Measurements from ENCODE around the gene SPTSSB. TPM values are rescaled to one million over a fixed set of nuclear protein-coding genes. Genes with fewer than 3 reads are reported as not detected.

SPTSSB gene
- total and polyA plus RNA-seq, 9 of the 15 experiments (the other 6 are each of a cell fraction or from before 2014, with no cell fraction given), result 0.07 TPM; not detected in 8

DNA sequence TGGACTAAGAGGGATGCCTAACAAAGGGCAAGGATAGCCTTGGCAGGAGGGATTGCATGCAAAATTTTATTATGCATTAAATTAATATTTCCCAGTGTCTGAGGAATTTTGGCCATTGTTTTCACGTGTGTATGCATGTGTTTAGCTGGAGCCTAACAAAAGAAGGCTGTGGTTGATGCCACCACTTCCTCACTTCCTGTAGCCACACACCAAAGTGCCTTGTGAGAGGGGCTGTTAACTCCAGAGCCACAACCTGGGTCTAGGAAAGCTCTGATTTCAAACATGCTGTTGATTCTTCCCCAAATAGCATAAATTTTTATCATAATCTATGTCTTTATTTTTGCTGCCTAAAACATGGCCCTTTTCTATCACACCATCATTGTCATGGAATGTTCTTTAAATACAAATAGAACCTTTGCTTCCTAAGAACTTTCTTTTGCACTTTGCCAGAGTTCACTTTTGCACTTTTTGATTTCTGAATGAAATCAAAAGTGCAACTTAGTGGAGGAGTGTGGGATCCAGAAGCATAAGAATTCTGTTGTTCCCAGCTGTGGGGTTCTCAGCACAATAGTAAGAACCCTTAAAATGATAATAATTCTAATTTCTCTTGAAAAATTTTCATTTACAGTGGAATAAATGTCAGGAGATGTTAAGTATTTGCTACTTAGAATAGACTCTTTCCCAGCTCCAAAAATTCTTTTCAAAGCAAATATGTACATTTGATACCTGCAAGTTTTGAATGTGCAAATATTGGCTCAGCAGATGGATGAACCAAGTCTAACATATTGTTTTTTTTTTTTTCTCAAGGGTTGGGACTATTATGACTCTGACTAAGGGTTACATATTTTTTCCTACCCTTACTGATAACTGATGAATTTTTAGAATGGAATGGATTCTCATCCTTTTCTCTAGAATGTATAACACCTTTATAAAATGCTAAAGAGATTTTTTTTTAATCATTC is 35.6 kb upstream of the SPTSSB start:
- Histone ChIP-seq H3K9me3 (replicated peaks; ENCODE audit: control insufficient read depth, insufficient read depth, low read depth, low read length) (no peaks in the 10 kb centered on the region), H3K4me2 (ENCODE audit: insufficient read depth, low read length) (no peak overlapping the region), H3K27ac (ENCODE audit: extremely low read depth, low read depth, low read length) (no peak overlapping the region), H3K36me3 (ENCODE audit: control insufficient read depth, insufficient read depth, low read length) (no peaks in the 10 kb centered on the region), H4K20me1 (replicated peaks; ENCODE audit: control insufficient read depth, insufficient read depth, low read length) (no peaks in the 10 kb centered on the region), H2AFZ (ENCODE audit: low read depth, low read length) (no peak overlapping the region), H3K4me3 (no peak overlapping the region), H3K4me1 (replicated peaks in 1 of 2; ENCODE audit: control insufficient read depth in 2 of 2, insufficient read depth in 2 of 2, low read length in 2 of 2) (no peaks in the 10 kb centered on the region), H3K9me1 (ENCODE audit: control insufficient read depth, insufficient read depth, low read length) (no peaks in the 10 kb centered on the region), H3K79me2 (ENCODE audit: control insufficient read depth, insufficient read depth, low read length) (no peaks in the 10 kb centered on the region), H3K27me3 (ENCODE audit: control insufficient read depth in 2 of 2, insufficient read depth in 2 of 2, low read length in 2 of 2) (no peaks in the 10 kb centered on the region), H3K9ac (ENCODE audit: insufficient read depth in 1 of 2, low read depth in 2 of 2, low read length in 2 of 2) (no peak overlapping the region)
- TF ChIP-seq, protein P1, sequence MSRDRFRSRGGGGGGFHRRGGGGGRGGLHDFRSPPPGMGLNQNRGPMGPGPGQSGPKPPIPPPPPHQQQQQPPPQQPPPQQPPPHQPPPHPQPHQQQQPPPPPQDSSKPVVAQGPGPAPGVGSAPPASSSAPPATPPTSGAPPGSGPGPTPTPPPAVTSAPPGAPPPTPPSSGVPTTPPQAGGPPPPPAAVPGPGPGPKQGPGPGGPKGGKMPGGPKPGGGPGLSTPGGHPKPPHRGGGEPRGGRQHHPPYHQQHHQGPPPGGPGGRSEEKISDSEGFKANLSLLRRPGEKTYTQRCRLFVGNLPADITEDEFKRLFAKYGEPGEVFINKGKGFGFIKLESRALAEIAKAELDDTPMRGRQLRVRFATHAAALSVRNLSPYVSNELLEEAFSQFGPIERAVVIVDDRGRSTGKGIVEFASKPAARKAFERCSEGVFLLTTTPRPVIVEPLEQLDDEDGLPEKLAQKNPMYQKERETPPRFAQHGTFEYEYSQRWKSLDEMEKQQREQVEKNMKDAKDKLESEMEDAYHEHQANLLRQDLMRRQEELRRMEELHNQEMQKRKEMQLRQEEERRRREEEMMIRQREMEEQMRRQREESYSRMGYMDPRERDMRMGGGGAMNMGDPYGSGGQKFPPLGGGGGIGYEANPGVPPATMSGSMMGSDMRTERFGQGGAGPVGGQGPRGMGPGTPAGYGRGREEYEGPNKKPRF (IDR thresholded peaks at IDR 0.05; ENCODE audit: low read depth, low read length), result no peak
- TF ChIP-seq PCBP1 (IDR thresholded peaks at IDR 0.05; ENCODE audit: low read depth, low read length, poor library complexity, severe bottlenecking) (no peak), ZNF134 (CRISPR knock-in tag; conservative IDR thresholded peaks at IDR 0.05) (no peak), PRPF4 (IDR thresholded peaks at IDR 0.05; ENCODE audit: insufficient read depth, low read depth, low read length, poor library complexity, severe bottlenecking) (no peak), LEF1 (IDR thresholded peaks at IDR 0.05) (no peak), SRSF1 (IDR thresholded peaks at IDR 0.05; ENCODE audit: low read depth, low read length) (no peak), ATF7 (IDR thresholded peaks at IDR 0.05) (no peak)
- TF ChIP-seq, protein P2, sequence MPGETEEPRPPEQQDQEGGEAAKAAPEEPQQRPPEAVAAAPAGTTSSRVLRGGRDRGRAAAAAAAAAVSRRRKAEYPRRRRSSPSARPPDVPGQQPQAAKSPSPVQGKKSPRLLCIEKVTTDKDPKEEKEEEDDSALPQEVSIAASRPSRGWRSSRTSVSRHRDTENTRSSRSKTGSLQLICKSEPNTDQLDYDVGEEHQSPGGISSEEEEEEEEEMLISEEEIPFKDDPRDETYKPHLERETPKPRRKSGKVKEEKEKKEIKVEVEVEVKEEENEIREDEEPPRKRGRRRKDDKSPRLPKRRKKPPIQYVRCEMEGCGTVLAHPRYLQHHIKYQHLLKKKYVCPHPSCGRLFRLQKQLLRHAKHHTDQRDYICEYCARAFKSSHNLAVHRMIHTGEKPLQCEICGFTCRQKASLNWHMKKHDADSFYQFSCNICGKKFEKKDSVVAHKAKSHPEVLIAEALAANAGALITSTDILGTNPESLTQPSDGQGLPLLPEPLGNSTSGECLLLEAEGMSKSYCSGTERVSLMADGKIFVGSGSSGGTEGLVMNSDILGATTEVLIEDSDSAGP (CRISPR knock-in tag; IDR thresholded peaks at IDR 0.05), result no peak
- intact Hi-C loops (cut with micrococcal nuclease), result no loop called here
- ATAC-seq, result no peak
- no TSS peak for BruUV-seq (replicated peaks)
- in situ Hi-C loops (cut with MboI), result loop anchor here (10.0 kb wide), 1 partner anchor 722 kb away; no protein-coding TSS in a partner anchor
- no peak for FAIRE-seq
- POLR2A ChIA-PET, result no interaction called here
- DNase-seq (ENCODE audit: extremely low read depth in 1 of 4, low spot score in 3 of 4), result no peak
- WGBS (ENCODE audit: insufficient coverage, low coverage, missing lambda C conversion rate), result 0% methylated on average over 1 of the region's 1 CpG
- CTCF ChIA-PET (ENCODE audit: low intra/inter-chr PET ratio), result no interaction called here
